K562 (cell line): ENCODE results near the gene ZNF609. TPM values are rescaled to one million over a fixed set of nuclear protein-coding genes. Genes with fewer than 3 reads are reported as not detected.

Source experiments
- ATAC-seq: fragments of 200-7000 bp; cut with Tn5 transposase; 3 replicates; pipeline ENCODE4 v1.9.1; 2020; ENCODE audit warnings: moderate library complexity
- BruUV-seq: library from RNA; stranded (reverse); fragments of 400-500 nt; replicated peaks from 2 replicates; lab custom pipeline; 2021; lab: Mats Ljungman, UMichigan
- CTCF ChIA-PET: fragments of 300-600 bp; formaldehyde crosslinking; extraction: SDS; loops from one replicate; lab custom pipeline; 2021; ENCODE audit warnings: low intra/inter-chr PET ratio; lab: Yijun Ruan, JAX
- POLR2A ChIA-PET: fragments of 300-600, 350-650 bp; sonication (Branson Sonifier 250); formaldehyde crosslinking; extraction: SDS; loops from one replicate; lab custom pipeline; 2021; ENCODE audit warnings: antibody characterized with exemption, inconsistent platforms; lab: Yijun Ruan, JAX
- DNase-seq, 4 experiments: peaks; one replicate each; pipeline versions ENCODE4 v3.0.0 to v3.0.0-alpha.2; 2011 to 2018; ENCODE audit warnings: low spot score in 3 of 4, mixed read lengths in 3 of 4; ENCODE audit errors: extremely low read depth in 1 of 4
- FAIRE-seq: peaks from 2 replicates; lab custom pipeline; 2011; peaks lifted over from hg19 to GRCh38; lab: Jason Lieb, UNC
- H2AFZ ChIP-seq: 2 replicates; pipeline ENCODE4 v1.6.0; 2011; ENCODE audit warnings: low read depth, low read length, control low read depth, inconsistent platforms
- H3K27ac ChIP-seq: fragments of 200-600 bp; 3 replicates; pipeline ENCODE4 v1.8.0; 2011; ENCODE audit warnings: low read depth, mild to moderate bottlenecking, control low read depth, inconsistent platforms, low read length, moderate library complexity, mixed read lengths; ENCODE audit errors: extremely low read depth
- H3K27me3 ChIP-seq, 2 experiments: fragments of 300-600 bp in 1 of 2; 2 replicates in 1 of 2; 3 replicates in 1 of 2; pipeline versions ENCODE4 v1.6.0 to v1.8.0; 2011; ENCODE audit warnings: inconsistent platforms in 2 of 2, low read length in 2 of 2, mild to moderate bottlenecking in 1 of 2, mixed read lengths in 1 of 2, moderate library complexity in 1 of 2; ENCODE audit not compliant: control insufficient read depth in 2 of 2, insufficient read depth in 2 of 2
- H3K36me3 ChIP-seq: fragments of 300-600 bp; 3 replicates; pipeline ENCODE4 v1.8.0; 2011; ENCODE audit warnings: mild to moderate bottlenecking, low read length, inconsistent platforms; ENCODE audit not compliant: control insufficient read depth, insufficient read depth
- H3K4me1 ChIP-seq, 2 experiments: fragments of 200-600 bp in 1 of 2; replicated peaks in 1 of 2; 2 replicates in 1 of 2; 3 replicates in 1 of 2; pipeline versions ENCODE4 v1.5.1 to v1.8.0; 2011; ENCODE audit warnings: inconsistent platforms in 2 of 2, low read length in 2 of 2, mild to moderate bottlenecking in 1 of 2, mixed read lengths in 1 of 2, moderate library complexity in 1 of 2; ENCODE audit not compliant: control insufficient read depth in 2 of 2, insufficient read depth in 2 of 2
- H3K4me2 ChIP-seq: 2 replicates; pipeline ENCODE4 v1.6.1; 2011; ENCODE audit warnings: low read length, control low read depth, inconsistent platforms, mixed read lengths; ENCODE audit not compliant: insufficient read depth
- H3K4me3 ChIP-seq: fragments of 200-600 bp; sonication (generic), shearing (Covaris generic); 2 replicates; pipeline ENCODE4 v1.5.1; 2016; ENCODE audit warnings: control low read depth, inconsistent platforms
- H3K79me2 ChIP-seq: fragments of 200-600 bp; 3 replicates; pipeline ENCODE4 v1.8.0; 2011; ENCODE audit warnings: low read length, inconsistent platforms; ENCODE audit not compliant: control insufficient read depth, insufficient read depth
- H3K9ac ChIP-seq, 2 experiments: 2 replicates each; pipeline versions ENCODE4 v1.6.0 to v1.6.1; 2011; ENCODE audit warnings: low read depth in 2 of 2, low read length in 2 of 2, control low read depth in 1 of 2, inconsistent platforms in 1 of 2, mild to moderate bottlenecking in 1 of 2, mixed read lengths in 1 of 2; ENCODE audit not compliant: insufficient read depth in 1 of 2
- H3K9me1 ChIP-seq: one replicate; pipeline ENCODE4 v1.6.0; 2011; ENCODE audit warnings: inconsistent platforms, mild to moderate bottlenecking, low read length, moderate library complexity; ENCODE audit not compliant: control insufficient read depth, insufficient read depth
- H3K9me3 ChIP-seq: replicated peaks from 2 replicates; pipeline ENCODE4 v1.5.1; 2011; ENCODE audit warnings: low read depth, low read length, inconsistent platforms; ENCODE audit not compliant: control insufficient read depth, insufficient read depth
- H4K20me1 ChIP-seq: replicated peaks from 2 replicates; pipeline ENCODE4 v1.6.1; 2011; ENCODE audit warnings: low read length, inconsistent platforms, mixed read lengths; ENCODE audit not compliant: control insufficient read depth, insufficient read depth
- CTBP1 ChIP-seq: fragments of 450-650 bp; IDR thresholded peaks from 2 replicates; pipeline ENCODE4 v1.6.1; 2016; ENCODE audit warnings: borderline replicate concordance
- MED1 ChIP-seq: sonication (generic); formaldehyde crosslinking; IDR thresholded peaks from 2 replicates; pipeline ENCODE4 v1.8.1; 2023; ENCODE audit warnings: missing genetic modification reagents, borderline replicate concordance
- WGBS: fragments of 100-300 bp; shearing (Covaris generic); methylation state at CpG from one replicate; pipeline ENCODE4 v1.1.6; 2016; ENCODE audit warnings: low coverage, mixed read lengths; ENCODE audit not compliant: insufficient coverage; ENCODE audit errors: missing lambda C conversion rate; 5-methylcytosine and 5-hydroxymethylcytosine counted together
- in situ Hi-C: fragments of 300-500 bp; cut with MboI; formaldehyde crosslinking; loops from 4 replicates; pipeline ENCODE4 v1.15.0; 2018; ENCODE audit warnings: inconsistent platforms, mixed read lengths
- intact Hi-C: fragments of 100-400 bp; cut with micrococcal nuclease; formaldehyde crosslinking; loops from 2 replicates; pipeline ENCODE4 v1.14.2; 2022
- polyA plus RNA-seq, 8 experiments: library from polyadenylated mRNA; depleted of rRNA in 4 of 8; stranded (reverse) in 5 of 8; unstranded in 3 of 8; fragments of >200 nt; fragmentation: Nextera tagmentation in 2 of 8; fragmentation: Illumina TruSeq in 1 of 8; extraction: Ambion mirVana in 2 of 8; extraction: Trizol in 1 of 8; gene quantifications; 2 replicates each; pipeline versions ENCODE4 v1.2.1 to v1.2.3, GENCODE V29; 2011 to 2014; ENCODE audit warnings: inconsistent platforms in 1 of 8, missing spikeins in 1 of 8
- small RNA-seq: library from RNA; depleted of rRNA; stranded (forward); fragments of <200 nt; gene quantifications from one replicate; pipeline ENCODE3, GENCODE V24; 2014
- total RNA-seq, 7 experiments: library from RNA; depleted of rRNA in 6 of 7; stranded (reverse); fragments of >200 nt in 6 of 7; fragmentation: Illumina TruSeq in 2 of 7; extraction: Trizol in 2 of 7; gene quantifications; 2 replicates each; pipeline versions ENCODE4 v1.2.1 to v1.2.3, GENCODE V29; 2011 to 2021; ENCODE audit warnings: low replicate concordance in 1 of 7

ZNF609 gene
- total and polyA plus RNA-seq, 9 of the 15 experiments (the other 6 are each of a cell fraction or from before 2014, with no cell fraction given): 3.0 to 38.7 (median 17.8) TPM

- no peak for ATAC-seq
Measured at GRCh38 chr15:64732156-64732860, 271.9 kb downstream of the ZNF609 start.

More at GRCh38 chr15:64732156-64732860, 271.9 kb downstream of the ZNF609 start:
- TF ChIP-seq MED1 (CRISPR knock-in tag) (no peak), CTBP1 (0 out of 2 replicates have a peak, but pooled peaks have one; percentile 10)
- H3K4me1 ChIP-seq: no peaks in the 10 kb centered on the region; a peak in 2 of 5 replicates
- H3K9me1 ChIP-seq: no peaks in the 10 kb centered on the region
- no peaks in the 10 kb centered on the region for H3K36me3 ChIP-seq
- H3K27ac ChIP-seq: no peak overlapping the region
- no peak for FAIRE-seq
- no peaks in the 10 kb centered on the region for H3K79me2 ChIP-seq
- ChIA-PET POLR2A (no interaction called here), CTCF (interaction anchor here (0.6 to 2.0 kb wide), 6 partner anchors 11 to 653 kb away, joined by 3 to 16 read pairs (median 7); no protein-coding TSS in a partner anchor)
- no peak overlapping the region for H3K4me3 ChIP-seq
- H4K20me1 ChIP-seq: peaks cover 10% of the 10 kb centered on the region
- in situ Hi-C loops (loop anchor here (5.0 to 10.0 kb wide), 3 partner anchors 80 to 302 kb away; no protein-coding TSS in a partner anchor), intact Hi-C loops (no loop called here)
- H3K9ac ChIP-seq: 0 out of 4 replicates have a peak overlapping the region, but pooled peaks of 1 of the 2 experiments have one; percentile 12
- H3K4me2 ChIP-seq: no peak overlapping the region; the same call in 1 of the 2 replicates
- no peak overlapping the region for H2AFZ ChIP-seq
- BruUV-seq: no TSS peak
- 17% methylated on average over 7 of the region's 7 CpGs for WGBS
- peaks cover 10 to 29% of the 10 kb centered on the region in 2 experiments; a peak in 3 of 5 replicates for H3K27me3 ChIP-seq
- no peak for DNase-seq
- no peaks in the 10 kb centered on the region for H3K9me3 ChIP-seq

Small RNA genes within 50 kb of the gene (small RNA-seq; reads per million reads assigned to genes)
- not detected for gene AC100830.2
- not detected for gene RF00019
- gene RNU6-549P: not detected

Other genes starting within 250 kb of the ZNF609 start
- gene CSNK1G1, start 104.4 kb upstream of the ZNF609 start, total RNA-seq (2014; rRNA removed): 6.9 and 9.4 TPM in 2 replicates
- gene CSNK1G1, start 104.4 kb upstream of the ZNF609 start, total RNA-seq (2014; rRNA removed; fragmentation: Illumina TruSeq; extraction: Trizol): 12.7 and 13.0 TPM in 2 replicates
- 12.0 and 13.5 TPM in 2 replicates for gene CSNK1G1, start 104.4 kb upstream of the ZNF609 start, total RNA-seq (2015; rRNA removed; fragmentation: Illumina TruSeq; extraction: Trizol)
- gene CSNK1G1, start 104.4 kb upstream of the ZNF609 start, total RNA-seq (2021): 10.2 and 10.4 TPM in 2 replicates
- gene CSNK1G1, start 104.4 kb upstream of the ZNF609 start, polyA plus RNA-seq (2011; rRNA removed): 16.3 and 18.5 TPM in 2 replicates
- gene CSNK1G1, start 104.4 kb upstream of the ZNF609 start, polyA plus RNA-seq (2014; fragmentation: Illumina TruSeq; extraction: Trizol): 8.3 and 9.5 TPM in 2 replicates
- 1 to 10 TPM; 4.5 to 4.9 TPM for gene CSNK1G1, start 104.4 kb upstream of the ZNF609 start, polyA plus RNA-seq (2014; fragmentation: Nextera tagmentation; extraction: Ambion mirVana)
- gene CSNK1G1, start 104.4 kb upstream of the ZNF609 start, polyA plus RNA-seq (2014; rRNA removed): 5.6 and 5.9 TPM in 2 replicates
- gene PCLAF, start 79.1 kb upstream of the ZNF609 start, total RNA-seq (2014; rRNA removed): 112 and 135 TPM in 2 replicates
- 305 and 406 TPM in 2 replicates for gene PCLAF, start 79.1 kb upstream of the ZNF609 start, total RNA-seq (2014; rRNA removed; fragmentation: Illumina TruSeq; extraction: Trizol)
- 111 and 113 TPM in 2 replicates for gene PCLAF, start 79.1 kb upstream of the ZNF609 start, total RNA-seq (2015; rRNA removed; fragmentation: Illumina TruSeq; extraction: Trizol)
- gene PCLAF, start 79.1 kb upstream of the ZNF609 start, total RNA-seq (2021): 132 and 161 TPM in 2 replicates
- gene PCLAF, start 79.1 kb upstream of the ZNF609 start, polyA plus RNA-seq (2011; rRNA removed): 331 and 560 TPM in 2 replicates
- gene PCLAF, start 79.1 kb upstream of the ZNF609 start, polyA plus RNA-seq (2014; fragmentation: Illumina TruSeq; extraction: Trizol): 427 and 492 TPM in 2 replicates
- gene PCLAF, start 79.1 kb upstream of the ZNF609 start, polyA plus RNA-seq (2014; fragmentation: Nextera tagmentation; extraction: Ambion mirVana): 100 to 1,000 TPM; 715 to 881 TPM
- 360 and 565 TPM in 2 replicates for gene PCLAF, start 79.1 kb upstream of the ZNF609 start, polyA plus RNA-seq (2014; rRNA removed)
- gene TRIP4, start 72.7 kb upstream of the ZNF609 start, total RNA-seq (2014; rRNA removed): 6.6 and 7.6 TPM in 2 replicates
- gene TRIP4, start 72.7 kb upstream of the ZNF609 start, total RNA-seq (2014; rRNA removed; fragmentation: Illumina TruSeq; extraction: Trizol): 10.9 and 14.9 TPM in 2 replicates
- 10.4 and 12.4 TPM in 2 replicates for gene TRIP4, start 72.7 kb upstream of the ZNF609 start, total RNA-seq (2015; rRNA removed; fragmentation: Illumina TruSeq; extraction: Trizol)
- 15.5 and 17.4 TPM in 2 replicates for gene TRIP4, start 72.7 kb upstream of the ZNF609 start, total RNA-seq (2021)
- gene TRIP4, start 72.7 kb upstream of the ZNF609 start, polyA plus RNA-seq (2011; rRNA removed): 17.4 and 21.9 TPM in 2 replicates
- 22.1 and 23.3 TPM in 2 replicates for gene TRIP4, start 72.7 kb upstream of the ZNF609 start, polyA plus RNA-seq (2014; fragmentation: Illumina TruSeq; extraction: Trizol)
- gene TRIP4, start 72.7 kb upstream of the ZNF609 start, polyA plus RNA-seq (2014; fragmentation: Nextera tagmentation; extraction: Ambion mirVana): 10 to 100 TPM; 11.7 to 16.7 TPM
- gene TRIP4, start 72.7 kb upstream of the ZNF609 start, polyA plus RNA-seq (2014; rRNA removed): 17.2 and 20.1 TPM in 2 replicates